ACHN (cell line): Measurements from ENCODE around the gene IQSEC1.

Source experiments
- DNase-seq: peaks from one replicate; pipeline ENCODE4 v3.0.0-alpha.2; 2015
- in situ Hi-C: cut with HindIII; loops from 2 replicates; pipeline ENCODE4 v1.10.0; 2017; ENCODE audit warnings: low sequenced_read_pairs, low pct_ligation_motif_present, low pct_unique_long_range_greater_than_20kb

IQSEC1 gene

GRCh38 chr3:13013994-13014754 is 59.1 kb downstream of the IQSEC1 start:
- no peak for DNase-seq
- in situ Hi-C loops, result no loop called here

- no peak for DNase-seq
Measured at GRCh38 chr3:13013566-13013965, 59.7 kb downstream of the IQSEC1 start.

GRCh38 chr3:13013151-13013561 is 60.1 kb downstream of the IQSEC1 start:
- in situ Hi-C loops, result no loop called here
- DNase-seq, result no peak

More at GRCh38 chr3:13013566-13013965, 59.7 kb downstream of the IQSEC1 start:
- in situ Hi-C loops, result no loop called here

- no peak for DNase-seq
- in situ Hi-C loops, result no loop called here
Measured at GRCh38 chr3:13012221-13012691, 61.0 kb downstream of the IQSEC1 start.

DNA sequence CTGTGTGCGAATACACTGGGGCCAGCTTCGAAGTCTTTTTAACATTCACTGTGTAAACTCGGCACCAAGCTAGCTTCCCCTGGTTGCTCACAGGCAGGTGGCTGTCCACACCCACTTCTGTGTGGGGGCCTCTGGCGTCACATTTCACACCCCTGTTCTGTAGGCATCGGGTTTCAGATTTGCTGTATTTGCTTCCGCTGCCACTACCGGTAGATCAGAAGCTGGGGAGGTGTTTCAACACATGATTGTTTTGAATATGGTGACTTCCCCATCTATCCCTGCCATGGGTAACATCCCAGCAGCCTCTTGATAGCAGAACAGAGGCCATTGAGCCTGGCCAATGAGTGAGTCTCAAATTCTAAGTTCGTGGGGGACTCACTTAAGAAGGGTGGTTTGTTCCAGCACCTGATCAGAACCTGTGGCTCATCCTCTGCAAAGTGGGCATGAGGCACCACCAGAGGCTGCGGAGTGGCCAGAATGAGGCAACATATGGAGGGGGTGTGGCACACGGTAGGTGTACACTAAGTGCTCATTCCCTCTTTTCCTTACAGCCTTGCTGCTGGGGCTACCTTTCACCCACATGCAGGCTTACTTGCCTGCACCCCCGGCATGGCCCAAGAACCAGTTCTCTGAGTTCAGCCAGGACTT is 61.5 kb downstream of the IQSEC1 start:
- no peak for DNase-seq
- in situ Hi-C loops, result no loop called here

DNA sequence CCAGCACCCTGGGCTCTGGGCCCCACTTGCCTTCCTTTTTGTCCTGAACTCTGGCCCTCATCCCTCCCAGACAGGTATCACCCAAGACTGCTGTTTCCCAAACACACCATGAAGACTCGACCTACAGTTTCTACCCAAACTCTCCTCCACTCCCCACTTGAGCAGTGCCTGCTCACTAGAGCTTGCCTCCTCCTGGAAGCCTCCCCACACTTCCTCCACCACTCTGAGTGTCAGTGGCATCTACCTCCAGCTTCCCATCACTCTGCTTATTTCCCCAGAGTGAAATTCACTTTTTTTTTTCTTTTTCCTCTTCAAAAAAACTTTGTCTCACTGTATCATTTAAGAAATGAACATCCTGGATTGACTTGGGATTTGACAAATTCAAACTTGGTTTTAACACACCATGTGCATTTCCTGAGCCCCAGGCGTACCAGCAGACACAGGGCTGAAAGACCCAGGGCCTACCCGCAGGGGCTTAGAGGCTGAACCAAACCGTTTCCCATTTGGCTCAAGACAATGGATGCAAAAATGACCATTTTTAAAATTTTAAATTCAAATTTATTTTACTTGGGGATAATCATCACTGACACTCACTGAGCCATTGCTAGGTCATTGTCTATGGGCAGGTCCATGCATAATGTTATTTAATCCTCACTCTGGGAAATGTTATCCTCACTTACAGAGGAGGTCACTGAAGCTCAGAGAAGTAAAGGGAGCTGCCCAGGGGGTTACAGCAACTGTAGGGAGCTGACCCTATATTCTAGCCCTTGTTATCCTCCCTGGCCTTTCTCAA is 62.3 kb downstream of the IQSEC1 start:
- in situ Hi-C loops, result no loop called here
- DNase-seq, result no peak

- in situ Hi-C loops, result no loop called here
- DNase-seq, result no peak
Measured at GRCh38 chr3:13009946-13010315, 63.3 kb downstream of the IQSEC1 start.

GRCh38 chr3:13009132-13009945 is 63.9 kb downstream of the IQSEC1 start:
- in situ Hi-C loops, result no loop called here
- no peak for DNase-seq

DNA sequence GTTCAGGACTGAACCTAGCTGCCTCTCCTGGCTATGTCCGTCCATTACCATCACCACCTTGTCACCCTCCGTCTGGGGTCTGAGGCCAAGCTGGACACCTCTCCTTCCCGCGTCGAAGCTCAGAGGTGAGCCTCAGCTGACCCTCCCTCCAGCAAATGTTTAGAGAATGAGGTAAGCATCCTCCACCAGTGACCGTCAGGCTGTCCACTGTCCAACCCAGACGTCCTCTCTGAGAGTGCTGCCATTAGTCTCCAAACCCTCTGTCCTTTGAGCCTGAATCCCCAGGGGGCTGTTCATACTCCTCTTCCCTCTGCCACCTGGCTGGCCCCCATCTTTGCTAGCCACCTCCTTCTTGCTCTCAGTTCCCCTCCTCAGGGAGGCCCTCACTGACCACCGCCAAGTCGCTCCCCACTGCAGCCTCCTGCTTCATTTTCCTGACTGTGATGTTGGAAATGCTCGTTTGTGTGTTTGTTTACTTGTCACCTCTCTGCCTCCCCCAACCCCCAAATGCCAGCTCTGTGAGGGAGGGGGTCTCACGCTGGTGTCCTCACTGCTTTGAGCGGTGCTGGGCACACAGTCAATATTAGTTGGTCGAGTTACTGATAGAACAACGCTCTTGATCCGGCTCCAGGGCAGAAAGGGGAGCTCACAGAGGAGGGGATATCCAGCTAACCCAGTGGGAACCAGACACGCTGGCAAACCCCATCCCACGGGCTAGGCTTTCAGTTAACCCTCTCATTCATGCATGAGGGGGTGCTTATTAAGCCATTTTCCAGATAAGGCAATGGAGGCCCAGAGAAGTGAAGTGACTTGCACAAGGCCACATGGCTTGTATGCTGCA is 64.9 kb downstream of the IQSEC1 start:
- in situ Hi-C loops, result no loop called here
- DNase-seq, result no peak

DNA sequence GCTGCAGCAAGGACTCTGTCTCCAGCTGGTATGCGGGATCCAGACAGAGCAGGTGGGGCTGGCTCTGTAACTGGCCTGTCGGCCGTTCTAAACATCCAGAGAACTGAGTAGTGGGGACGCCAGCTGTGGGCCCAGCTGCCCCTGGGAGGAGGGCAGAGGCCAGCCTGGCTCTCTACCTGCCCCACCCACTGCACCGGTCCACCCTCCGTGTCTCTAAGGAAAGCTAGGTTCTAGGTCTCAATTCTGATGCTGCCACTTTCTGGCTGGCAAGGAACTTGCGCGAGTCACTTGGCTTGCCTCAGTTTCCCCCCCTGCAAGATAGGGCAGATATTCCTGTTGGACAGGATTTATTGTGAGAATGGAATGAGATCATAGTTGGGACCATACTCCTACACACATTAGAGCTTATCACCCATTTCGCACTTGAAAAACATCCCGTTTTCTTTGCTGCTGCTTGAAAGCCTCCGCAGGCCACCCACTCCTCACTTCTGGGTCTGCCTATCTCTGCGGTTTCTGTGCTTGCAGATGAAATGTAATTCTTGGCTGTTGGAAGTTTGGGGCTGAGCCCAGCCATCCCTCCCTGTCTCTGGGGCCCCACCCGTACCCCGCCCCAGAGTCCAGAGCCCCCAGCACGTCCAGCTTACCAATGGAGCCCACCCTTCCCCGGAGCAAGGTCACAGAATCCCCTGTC is 65.8 kb downstream of the IQSEC1 start:
- DNase-seq, result no peak
- in situ Hi-C loops, result no loop called here

GRCh38 chr3:13006216-13006990 is 66.8 kb downstream of the IQSEC1 start:
- no peak for DNase-seq
- in situ Hi-C loops, result no loop called here

DNA sequence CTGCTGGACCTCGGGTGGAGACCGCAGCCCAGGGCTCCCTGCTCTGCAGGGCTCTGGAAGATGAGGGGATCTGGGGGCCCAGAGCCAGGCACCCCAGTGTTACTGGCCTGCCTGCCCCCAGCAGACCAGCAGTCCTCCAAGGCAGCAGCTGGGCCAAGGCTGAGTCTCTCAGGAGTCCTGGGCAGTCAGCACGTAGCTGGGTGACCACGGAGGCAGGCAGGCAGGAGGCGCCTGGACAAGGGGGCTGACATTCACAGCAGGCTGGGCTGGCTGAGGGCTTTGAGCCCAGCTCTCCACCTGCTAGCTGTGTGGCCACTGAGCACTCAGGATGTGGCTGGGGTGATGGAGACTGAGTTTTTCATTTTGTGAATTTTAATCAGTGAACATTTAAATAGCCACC is 67.9 kb downstream of the IQSEC1 start:
- no peak for DNase-seq
- in situ Hi-C loops, result no loop called here

GRCh38 chr3:13004376-13004775 is 68.9 kb downstream of the IQSEC1 start:
- in situ Hi-C loops, result no loop called here
- no peak for DNase-seq

- in situ Hi-C loops, result no loop called here
- no peak for DNase-seq
Measured at GRCh38 chr3:13003608-13004007, 69.6 kb downstream of the IQSEC1 start.

GRCh38 chr3:13002398-13003124 is 70.7 kb downstream of the IQSEC1 start:
- DNase-seq, result no peak
- in situ Hi-C loops, result no loop called here
